SK-N-SH (cell line): Measurements from ENCODE around the gene MRPL49. TPM values are rescaled to one million over a fixed set of nuclear protein-coding genes. Genes with fewer than 3 reads are reported as not detected.

ENCODE experiments used
- polyA plus RNA-seq, 3 experiments: library from polyadenylated mRNA; depleted of rRNA; stranded (reverse); fragments of >200 nt; gene quantifications; 2 replicates each; pipeline ENCODE4 v1.2.3, GENCODE V29; 2012
- small RNA-seq, 7 experiments: library from RNA; depleted of rRNA; stranded (forward); fragments of <200 nt; gene quantifications; one replicate each; pipeline ENCODE3, GENCODE V24; 2012

The MRPL49 gene
- polyA plus RNA-seq, 1 of the 3 experiments (the other 2 are of a cell fraction) = 56.7 TPM

Small RNAs within 50 kb of the gene (small RNA-seq; reads per million reads assigned to genes)
- 0 reads per million in 7 experiments for gene HIGD1AP10
- gene PDCL2P2 = 0 reads per million in 7 experiments
- gene RNU2-23P = 0 to 37.4 (median 2.6) reads per million in 7 experiments

Other genes with a start within 250 kb of the MRPL49 start
- gene EHD1, start 243.7 kb upstream of the MRPL49 start, polyA plus RNA-seq (2012; rRNA removed) = 57.6 and 93.3 TPM in 2 replicates
- gene ATG2A, start 205.1 kb upstream of the MRPL49 start, polyA plus RNA-seq (2012; rRNA removed) = 6.2 and 7.1 TPM in 2 replicates
- 15.1 and 16.7 TPM in 2 replicates for gene PPP2R5B, start 197.6 kb upstream of the MRPL49 start, polyA plus RNA-seq (2012; rRNA removed)
- not detected in 2 replicates for gene GPHA2, start 186.4 kb upstream of the MRPL49 start, polyA plus RNA-seq (2012; rRNA removed)
- gene MAJIN, start 150.2 kb upstream of the MRPL49 start, polyA plus RNA-seq (2012; rRNA removed) = not detected in 2 replicates
- 0.20 and 0.28 TPM in 2 replicates for gene BATF2, start 125.3 kb upstream of the MRPL49 start, polyA plus RNA-seq (2012; rRNA removed)
- 252 and 278 TPM in 2 replicates for gene ARL2, start 108.2 kb upstream of the MRPL49 start, polyA plus RNA-seq (2012; rRNA removed)
- gene SNX15, start 94.9 kb upstream of the MRPL49 start, polyA plus RNA-seq (2012; rRNA removed) = 9.0 and 17.2 TPM in 2 replicates
- 13.1 and 22.5 TPM in 2 replicates for gene SAC3D1, start 81.1 kb upstream of the MRPL49 start, polyA plus RNA-seq (2012; rRNA removed)
- not detected in 2 replicates for gene NAALADL1, start 63.8 kb upstream of the MRPL49 start, polyA plus RNA-seq (2012; rRNA removed)
- gene CDCA5, start 38.3 kb upstream of the MRPL49 start, polyA plus RNA-seq (2012; rRNA removed) = 13.1 and 16.3 TPM in 2 replicates
- 55.7 and 75.9 TPM in 2 replicates for gene ZFPL1, start 38.1 kb upstream of the MRPL49 start, polyA plus RNA-seq (2012; rRNA removed)
- 59.1 and 59.9 TPM in 2 replicates for gene VPS51, start 26.1 kb upstream of the MRPL49 start, polyA plus RNA-seq (2012; rRNA removed)
- gene TM7SF2, start 10.4 kb upstream of the MRPL49 start, polyA plus RNA-seq (2012; rRNA removed) = 87.8 and 90.0 TPM in 2 replicates
- 5.6 and 5.9 TPM in 2 replicates for gene ZNHIT2, start 4.6 kb upstream of the MRPL49 start, polyA plus RNA-seq (2012; rRNA removed)
- gene FAU, start 187 bp upstream of the MRPL49 start, polyA plus RNA-seq (2012; rRNA removed) = 912 and 1,210 TPM in 2 replicates
- gene SYVN1, start 12.2 kb downstream of the MRPL49 start, polyA plus RNA-seq (2012; rRNA removed) = 14.9 and 31.9 TPM in 2 replicates
- not detected in 2 replicates for gene SPDYC, start 47.9 kb downstream of the MRPL49 start, polyA plus RNA-seq (2012; rRNA removed)
- 78.6 and 92.2 TPM in 2 replicates for gene CAPN1, start 59.6 kb downstream of the MRPL49 start, polyA plus RNA-seq (2012; rRNA removed)
- gene POLA2, start 139.6 kb downstream of the MRPL49 start, polyA plus RNA-seq (2012; rRNA removed) = 18.4 and 19.4 TPM in 2 replicates
- gene CDC42EP2, start 192.5 kb downstream of the MRPL49 start, polyA plus RNA-seq (2012; rRNA removed) = 5.1 and 8.1 TPM in 2 replicates
- gene DPF2, start 211.5 kb downstream of the MRPL49 start, polyA plus RNA-seq (2012; rRNA removed) = 29.6 and 44.9 TPM in 2 replicates
- 0.34 and 0.41 TPM in 2 replicates for gene TIGD3, start 232.4 kb downstream of the MRPL49 start, polyA plus RNA-seq (2012; rRNA removed)